Measurements from ENCODE around the gene CKAP4.
A peak's percentile ranks its signal among the peaks of the same experiment; 100 is the strongest.

CKAP4 gene

GRCh38 chr12:106274575-106275121 lies 26.8 kb upstream of the CKAP4 start:
- no peak for DNase-seq (ENCODE audit: low spot score)

- DNase-seq (ENCODE audit: low spot score) = no peak
Measured at GRCh38 chr12:106274012-106274411, 26.2 kb upstream of the CKAP4 start.

DNA sequence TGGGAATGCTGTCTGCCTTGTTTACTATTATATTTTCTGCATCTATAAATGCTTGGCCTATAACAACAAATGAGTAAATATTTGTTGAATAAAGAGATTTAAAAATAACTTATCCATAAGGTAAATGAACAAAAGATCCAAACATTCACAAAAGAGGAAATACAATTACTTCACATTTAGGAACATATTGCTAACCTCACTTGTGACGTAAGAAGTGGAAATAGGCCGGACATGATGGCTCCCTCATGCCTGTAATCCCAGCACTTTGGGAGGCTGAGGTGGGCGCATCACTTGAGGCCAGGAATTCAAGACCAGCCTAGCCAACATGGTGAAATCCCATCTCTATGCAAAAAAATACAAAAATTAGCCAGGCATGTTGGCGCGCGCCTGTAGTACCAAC lies 25.7 kb upstream of the CKAP4 start:
- no peak for DNase-seq (ENCODE audit: low spot score)

- no peak for DNase-seq (ENCODE audit: low spot score)
Measured at GRCh38 chr12:106271575-106272505, 24.0 kb upstream of the CKAP4 start.

- no peak for DNase-seq (ENCODE audit: low spot score)
Measured at GRCh38 chr12:106269150-106269771, 21.4 kb upstream of the CKAP4 start.

GRCh38 chr12:106267535-106267934 lies 19.7 kb upstream of the CKAP4 start:
- DNase-seq (ENCODE audit: low spot score) = no peak

DNA sequence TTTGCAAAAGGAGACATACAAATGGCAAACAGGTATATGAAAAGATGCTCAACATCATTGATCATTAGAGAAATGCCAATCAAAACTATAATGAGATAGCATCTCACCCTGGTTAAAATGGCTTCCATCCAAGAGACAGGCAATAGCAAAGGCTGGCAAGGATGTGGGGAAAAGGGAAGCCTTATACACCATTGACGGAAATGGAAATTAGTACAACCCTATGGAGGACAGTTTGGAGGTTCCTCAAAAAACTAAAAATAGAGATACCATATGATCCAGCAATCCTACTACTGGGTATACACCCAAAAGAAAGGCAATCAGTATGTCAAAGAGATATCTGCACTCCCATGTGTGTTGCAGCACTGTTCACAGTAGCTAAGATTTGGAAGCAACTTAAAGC lies 17.3 kb upstream of the CKAP4 start:
- DNase-seq (ENCODE audit: low spot score) = no peak

GRCh38 chr12:106258935-106259334 lies 11.1 kb upstream of the CKAP4 start:
- DNase-seq (ENCODE audit: low spot score) = no peak

DNA sequence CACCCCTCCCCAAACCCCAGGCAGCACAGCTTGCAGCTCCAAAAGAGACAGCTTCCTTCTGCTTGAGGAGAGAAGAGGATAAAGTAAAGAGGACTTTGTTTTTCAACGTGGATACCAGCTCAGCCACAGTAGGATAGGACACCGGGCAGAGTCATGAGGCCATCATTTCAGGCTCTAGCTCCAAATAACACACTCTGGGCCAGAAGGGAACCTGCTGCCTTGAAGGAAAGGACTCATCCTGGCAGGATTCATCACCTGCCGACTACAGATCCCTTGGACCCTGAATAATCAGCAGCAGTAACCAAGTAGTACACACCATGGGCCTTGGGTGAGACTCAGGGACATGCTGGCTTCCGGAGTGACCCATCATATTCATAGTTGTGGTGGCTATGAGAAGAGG lies 10.4 kb upstream of the CKAP4 start:
- no peak for DNase-seq (ENCODE audit: low spot score)

DNA sequence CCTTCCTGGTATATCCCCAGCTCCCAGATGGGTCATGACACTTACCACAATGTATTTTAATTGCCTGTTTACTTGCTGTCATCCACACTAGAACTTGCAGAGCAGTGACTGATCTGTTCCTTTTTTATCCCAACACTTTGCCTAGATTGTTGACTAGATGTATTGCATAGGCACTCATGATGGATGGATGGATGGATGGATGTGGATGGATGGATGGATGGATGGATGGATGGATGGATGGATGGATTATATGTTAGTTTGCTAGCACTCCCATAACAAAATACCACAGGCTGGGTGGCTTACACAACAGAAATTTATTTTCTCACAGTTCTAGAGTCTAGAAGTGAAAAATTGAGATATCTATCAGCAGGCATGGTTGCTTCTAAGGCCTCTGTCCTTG lies 8.7 kb upstream of the CKAP4 start:
- DNase-seq (ENCODE audit: low spot score) = no peak

DNA sequence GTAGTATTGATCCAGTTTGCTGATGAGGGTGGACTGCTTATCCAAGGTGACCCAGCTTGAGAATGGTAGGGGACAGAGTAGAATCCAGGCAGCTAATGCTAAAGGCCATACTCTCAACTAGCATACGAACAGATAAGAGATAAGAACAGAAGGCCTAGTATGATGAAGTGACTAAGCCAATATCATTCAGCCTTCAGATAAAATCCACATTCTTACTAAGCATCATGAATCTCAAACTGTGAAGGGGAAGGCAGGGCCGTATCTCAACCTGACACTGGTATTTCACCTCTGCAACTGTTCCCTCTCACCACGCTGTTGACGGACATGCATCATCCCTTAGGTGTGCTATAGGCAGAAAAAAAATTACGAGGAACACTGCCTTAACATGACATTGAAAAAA lies 8.1 kb upstream of the CKAP4 start:
- no peak for DNase-seq (ENCODE audit: low spot score)

- no peak for DNase-seq (ENCODE audit: low spot score)
Measured at GRCh38 chr12:106255493-106255892, 7.7 kb upstream of the CKAP4 start.

DNA sequence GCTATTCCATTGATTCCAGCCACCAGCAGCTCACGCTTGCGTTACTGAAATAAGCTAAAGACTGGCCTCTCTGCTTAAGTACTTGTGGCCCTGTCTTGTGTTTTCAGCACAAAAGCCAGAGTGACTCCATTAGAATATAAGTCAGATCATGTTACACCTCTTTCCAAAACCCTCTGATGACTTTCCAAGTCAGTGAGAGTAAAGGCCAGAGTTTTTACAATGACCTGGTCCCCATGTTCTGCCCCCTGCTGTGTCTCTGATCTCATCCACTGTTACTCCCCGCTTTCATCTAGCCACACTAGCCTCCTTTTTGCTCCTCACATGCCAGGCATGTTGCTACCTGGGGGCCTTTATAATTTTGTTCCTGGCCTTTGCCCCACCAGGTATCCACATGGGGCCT lies 6.9 kb upstream of the CKAP4 start:
- no peak for DNase-seq (ENCODE audit: low spot score)

DNA sequence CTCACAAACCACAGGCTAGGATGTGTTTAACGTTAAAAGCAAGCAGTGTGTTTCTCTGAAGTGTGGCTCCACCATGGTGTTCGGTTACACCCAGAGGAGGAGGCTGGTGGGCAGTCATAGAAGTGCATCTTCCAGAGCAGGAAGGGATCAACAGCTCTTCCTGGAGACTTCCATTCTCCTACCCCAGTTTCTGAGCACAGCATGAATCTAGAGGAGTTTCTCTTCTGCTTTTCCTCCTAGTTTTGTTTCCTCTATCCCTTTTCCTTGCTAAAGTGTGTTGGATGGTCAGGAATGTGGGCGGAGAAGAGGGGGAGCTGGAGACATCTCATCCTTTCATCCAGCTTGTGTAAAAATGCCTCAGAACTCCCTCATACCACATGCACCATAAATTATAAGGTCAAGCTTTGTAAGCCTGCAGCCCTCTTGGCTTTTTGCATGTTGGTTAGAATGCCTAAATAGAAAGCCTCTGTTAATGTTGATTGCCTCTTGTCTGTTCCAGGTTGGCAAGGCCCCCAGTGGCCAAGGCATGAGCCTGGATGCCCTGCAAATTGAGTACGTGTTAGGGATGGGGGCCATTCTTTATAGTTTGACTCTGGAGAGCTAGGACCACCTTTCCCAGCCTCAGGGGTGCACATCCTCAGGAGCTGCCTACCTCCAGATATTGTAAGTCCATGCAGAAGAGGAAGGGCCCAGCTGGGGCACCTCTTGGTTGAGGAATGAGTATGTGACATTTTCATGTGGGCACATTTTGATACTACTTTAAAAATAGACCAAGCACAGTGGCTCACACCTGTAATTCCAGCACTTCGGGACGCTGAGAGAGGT lies 4.0 kb upstream of the CKAP4 start:
- DNase-seq (ENCODE audit: low spot score) = no peak

GRCh38 chr12:106249411-106250135 lies 1.8 kb upstream of the CKAP4 start:
- peak; percentile 5 for DNase-seq (ENCODE audit: low spot score)

- DNase-seq (ENCODE audit: low spot score) = peak; percentile 82
Measured at GRCh38 chr12:106248846-106249371, 1.1 kb upstream of the CKAP4 start.

GRCh38 chr12:106248312-106248845 lies 559 bp upstream of the CKAP4 start:
- peak; percentile 34 for DNase-seq (ENCODE audit: low spot score)

DNA sequence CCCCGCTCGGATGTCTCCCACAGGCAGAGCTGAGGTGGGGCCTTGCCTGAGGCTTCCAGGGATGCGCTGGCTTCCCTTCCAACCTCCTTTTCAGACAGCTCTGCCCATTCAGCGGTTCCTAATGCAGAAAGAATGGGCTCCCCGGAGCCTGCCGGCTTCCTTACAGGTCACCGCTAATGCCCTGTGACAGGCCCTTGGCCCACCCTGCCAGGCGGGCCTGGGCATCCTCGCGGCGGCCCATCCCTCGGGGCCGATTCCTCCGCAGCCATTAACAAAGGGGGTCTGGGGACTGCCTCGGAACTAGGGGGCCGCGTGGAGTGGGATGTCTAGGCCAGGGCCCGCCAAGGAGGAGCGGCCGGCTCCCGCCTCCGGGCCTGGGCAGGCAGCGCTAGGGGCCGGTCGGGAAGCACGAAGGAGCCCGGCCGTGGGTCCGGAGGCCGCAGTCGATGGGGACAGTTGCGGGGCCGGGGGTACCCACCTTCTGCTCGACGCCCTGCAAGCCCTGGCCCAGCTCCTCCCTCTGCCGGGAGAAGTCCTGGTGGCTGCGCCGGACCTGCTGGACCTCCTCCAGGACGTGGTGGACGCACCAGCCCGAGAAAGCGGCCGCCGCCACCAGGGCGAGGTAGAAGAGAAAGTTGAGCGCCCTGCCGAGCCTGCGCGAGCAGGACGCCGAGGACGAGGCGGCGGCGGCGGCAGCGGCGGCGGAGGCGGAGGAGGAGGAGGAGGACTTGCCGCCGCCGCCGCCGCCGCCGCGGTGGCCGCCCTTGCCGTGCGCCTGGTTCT lies 738 bp downstream of the CKAP4 start:
- peak; percentile 44 for DNase-seq (ENCODE audit: low spot score)

GRCh38 chr12:106245767-106246166 lies 2.1 kb downstream of the CKAP4 start:
- DNase-seq (ENCODE audit: low spot score) = peak; percentile 24

GRCh38 chr12:106243620-106244019 lies 4.2 kb downstream of the CKAP4 start:
- no peak for DNase-seq (ENCODE audit: low spot score)

Data from kidney capillary endothelial cell (primary cell).